SW480 (cell line): ENCODE results near the gene OR5D13.

Source experiments
- DNase-seq: peaks from one replicate; pipeline ENCODE4 v3.0.0-alpha.2; 2016; ENCODE audit warnings: low spot score

OR5D13 gene, protein sequence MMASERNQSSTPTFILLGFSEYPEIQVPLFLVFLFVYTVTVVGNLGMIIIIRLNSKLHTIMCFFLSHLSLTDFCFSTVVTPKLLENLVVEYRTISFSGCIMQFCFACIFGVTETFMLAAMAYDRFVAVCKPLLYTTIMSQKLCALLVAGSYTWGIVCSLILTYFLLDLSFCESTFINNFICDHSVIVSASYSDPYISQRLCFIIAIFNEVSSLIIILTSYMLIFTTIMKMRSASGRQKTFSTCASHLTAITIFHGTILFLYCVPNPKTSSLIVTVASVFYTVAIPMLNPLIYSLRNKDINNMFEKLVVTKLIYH

DNA sequence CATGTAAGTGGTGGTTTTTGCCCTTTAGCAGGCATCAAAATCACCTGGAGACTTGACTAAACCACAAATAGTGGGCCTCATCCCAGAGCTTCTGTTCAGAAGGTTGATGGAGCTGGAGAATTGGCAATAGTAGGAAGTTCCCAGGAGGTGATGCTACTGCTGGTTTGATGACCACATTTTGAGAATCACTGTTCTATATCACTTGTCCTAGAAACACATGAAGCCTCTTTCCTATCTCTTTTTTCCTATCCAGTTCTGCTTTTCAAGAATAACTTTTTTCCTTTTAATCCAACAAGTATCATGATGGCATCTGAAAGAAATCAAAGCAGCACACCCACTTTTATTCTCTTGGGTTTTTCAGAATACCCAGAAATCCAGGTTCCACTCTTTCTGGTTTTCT lies at the start of gene OR5D13:
OR5D13 (plus strand) TSS at position 301 of the 400 bp plus-strand sequence; CDS start at position 301, 0 bp downstream.
- no peak for DNase-seq

GRCh38 chr11:55726715-55727324 lies 46.4 kb upstream of the OR5D13 start:
- no peak for DNase-seq

DNA sequence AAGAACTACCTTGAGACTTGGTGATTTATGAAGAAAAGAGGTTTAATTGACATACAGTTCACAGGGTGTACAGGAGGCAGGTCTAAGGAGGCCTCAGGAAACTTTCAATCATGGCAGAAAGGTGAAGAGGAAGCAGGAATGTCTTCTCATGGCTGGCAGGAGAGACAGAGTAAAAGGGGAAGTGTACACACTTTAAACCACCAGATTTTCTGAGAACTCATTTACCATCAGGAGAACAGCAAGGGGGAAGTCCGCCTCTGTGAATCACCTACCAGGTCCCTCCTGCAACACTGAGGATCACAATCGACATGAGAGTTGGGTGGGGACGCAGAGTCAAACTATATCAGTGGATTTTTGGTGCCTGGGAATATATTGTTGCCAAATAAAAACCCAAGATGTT lies 40.3 kb upstream of the OR5D13 start:
- no peak for DNase-seq

GRCh38 chr11:55791606-55792005 lies 18.4 kb downstream of the OR5D13 start:
- no peak for DNase-seq

GRCh38 chr11:55793321-55793720 lies 20.1 kb downstream of the OR5D13 start:
- DNase-seq = no peak

DNA sequence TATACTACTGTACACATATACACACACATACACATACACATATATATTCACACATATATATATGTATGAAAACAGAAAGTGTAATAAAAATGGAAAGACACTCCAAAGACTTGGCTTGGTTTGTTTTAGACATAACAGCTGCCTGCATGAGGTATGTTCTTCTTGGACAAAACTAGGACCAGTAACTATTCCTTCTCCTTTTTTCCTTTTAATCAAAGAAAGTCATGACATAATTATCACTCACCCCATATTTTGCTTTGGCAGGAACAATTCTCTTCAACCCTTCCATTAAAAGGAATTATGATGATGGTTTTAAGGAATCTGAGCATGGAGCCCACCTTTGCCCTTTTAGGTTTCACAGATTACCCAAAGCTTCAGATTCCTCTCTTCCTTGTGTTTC lies 22.0 kb downstream of the OR5D13 start, which contains the start of gene OR5D14:
OR5D14 (plus strand) TSS at position 301 of the 400 bp plus-strand sequence; CDS start at position 301, 0 bp downstream.
- no peak for DNase-seq

DNA sequence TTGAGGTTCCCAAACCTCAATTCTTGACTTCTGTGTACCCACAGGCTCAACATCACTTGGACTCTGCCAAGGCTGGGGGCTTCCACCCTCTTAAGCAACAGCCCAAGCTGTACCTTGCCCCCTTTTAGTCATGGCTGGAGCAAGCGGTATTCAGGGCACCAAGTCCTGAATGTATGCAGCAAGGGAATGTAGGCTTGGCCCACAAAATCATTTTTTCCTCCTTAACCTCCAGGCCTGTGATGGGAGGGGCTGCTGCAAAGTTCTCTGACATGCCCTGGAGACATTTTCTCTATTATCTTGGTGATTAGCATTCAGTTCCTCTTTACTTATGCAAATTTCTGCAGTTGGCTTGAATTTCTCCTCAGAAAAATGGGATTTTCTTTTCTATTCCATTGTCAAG lies 33.0 kb downstream of the OR5D13 start:
- no peak for DNase-seq

DNA sequence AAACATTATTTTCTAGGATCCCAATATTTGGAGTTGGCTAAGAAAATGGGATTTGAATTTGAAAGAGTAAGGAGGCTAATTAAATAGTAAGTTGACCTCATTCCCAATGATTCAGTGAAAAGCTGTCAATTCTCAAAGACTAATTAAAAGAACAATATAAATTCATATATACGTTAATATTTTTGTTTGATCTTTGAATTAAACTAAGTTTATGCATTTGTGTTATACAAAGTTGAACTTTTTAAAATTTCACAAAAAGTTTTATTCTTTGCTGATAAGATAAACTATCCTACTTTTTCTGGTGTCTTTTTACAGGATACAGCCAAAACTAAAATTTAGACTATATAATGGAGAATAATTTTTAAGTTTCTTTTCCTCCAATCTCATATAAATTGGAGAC lies 37.8 kb downstream of the OR5D13 start, which contains the start of gene OR5L1:
OR5L1 (plus strand) TSS at position 301 of the 400 bp plus-strand sequence. CDS start 100 bp downstream, outside the sequence.
- no peak for DNase-seq

GRCh38 chr11:55819330-55819729 lies 46.1 kb downstream of the OR5D13 start, which contains the start of gene OR5D18:
Gene OR5D18, plus strand, starts transcription at chr11:55819630. Its CDS starts 0 bp downstream, at chr11:55819630.
- no peak for DNase-seq
